IMR-90 (cell line): ENCODE measurements around the gene CTIF. TPM values are rescaled to one million over a fixed set of nuclear protein-coding genes. Genes with fewer than 3 reads are reported as not detected.

Source experiments
- ATAC-seq: fragments of 200-7000 bp; cut with Tn5 transposase; 2 replicates; pipeline ENCODE4 v1.9.1; 2020; ENCODE audit warnings: low read depth, mild to moderate bottlenecking, moderate library complexity
- BruUV-seq: library from RNA; stranded (reverse); fragments of 400-500 nt; replicated peaks from 2 replicates; lab custom pipeline; 2021; lab: Mats Ljungman, UMichigan
- CTCF ChIA-PET: fragments of 300-600 bp; formaldehyde crosslinking; extraction: SDS; loops from one replicate; lab custom pipeline; 2021; ENCODE audit warnings: antibody characterized with exemption; lab: Yijun Ruan, JAX
- POLR2A ChIA-PET: fragments of 300-600 bp; sonication (Branson Sonifier 250); formaldehyde crosslinking; loops from one replicate; lab custom pipeline; 2022; ENCODE audit warnings: antibody characterized with exemption; ENCODE audit not compliant: unreplicated experiment; lab: Charles Lee
- DNase-seq: peaks from one replicate; pipeline ENCODE4 v3.0.0; 2013
- H2AFZ ChIP-seq: replicated peaks from 2 replicates; pipeline ENCODE3; 2013; ENCODE audit warnings: low read length, mild to moderate bottlenecking; ENCODE audit not compliant: poor library complexity
- H2AK5ac ChIP-seq: 2 replicates; pipeline ENCODE4 v1.6.1; 2013; ENCODE audit warnings: low read depth, low read length, inconsistent platforms
- H2AK9ac ChIP-seq: replicated peaks from 2 replicates; pipeline ENCODE3; 2013; ENCODE audit warnings: mild to moderate bottlenecking, low read depth, low read length, moderate library complexity; ENCODE audit not compliant: poor library complexity
- H2BK120ac ChIP-seq: 2 replicates; pipeline ENCODE4 v1.6.1; 2013; ENCODE audit warnings: low read depth, low read length, inconsistent platforms
- H2BK15ac ChIP-seq: 3 replicates; pipeline ENCODE4 v1.6.1; 2013; ENCODE audit warnings: low read depth, low read length, inconsistent platforms
- H2BK20ac ChIP-seq: 2 replicates; pipeline ENCODE4 v1.6.1; 2013; ENCODE audit warnings: low read depth, mild to moderate bottlenecking, inconsistent platforms, low read length, moderate library complexity
- H2BK5ac ChIP-seq: 2 replicates; pipeline ENCODE4 v1.6.1; 2013; ENCODE audit warnings: mild to moderate bottlenecking, low read depth, low read length, inconsistent platforms; ENCODE audit not compliant: poor library complexity, severe bottlenecking
- H3K14ac ChIP-seq: replicated peaks from 2 replicates; pipeline ENCODE4 v1.6.1; 2013; ENCODE audit warnings: low read depth, low read length, inconsistent platforms
- H3K18ac ChIP-seq: 2 replicates; pipeline ENCODE4 v1.6.1; 2013; ENCODE audit warnings: low read depth, low read length, control low read depth
- H3K23ac ChIP-seq: 2 replicates; pipeline ENCODE4 v1.6.1; 2013; ENCODE audit warnings: low read depth, low read length, inconsistent platforms
- H3K27ac ChIP-seq: 2 replicates; pipeline ENCODE4 v1.5.1; 2013; ENCODE audit warnings: mild to moderate bottlenecking, control low read depth, low read length; ENCODE audit not compliant: insufficient read depth
- H3K27me3 ChIP-seq: 2 replicates; pipeline ENCODE4 v1.6.1; 2013; ENCODE audit warnings: low read length; ENCODE audit not compliant: control insufficient read depth, insufficient read depth
- H3K36me3 ChIP-seq: 2 replicates; pipeline ENCODE4 v1.6.1; 2013; ENCODE audit warnings: low read length, mixed read lengths; ENCODE audit not compliant: control insufficient read depth, insufficient read depth
- H3K4ac ChIP-seq: 2 replicates; pipeline ENCODE4 v1.6.1; 2013; ENCODE audit warnings: low read depth, low read length, inconsistent platforms
- H3K4me1 ChIP-seq: 2 replicates; pipeline ENCODE4 v1.6.1; 2013; ENCODE audit warnings: low read length, mixed read lengths; ENCODE audit not compliant: control insufficient read depth, insufficient read depth
- H3K4me2 ChIP-seq: 2 replicates; pipeline ENCODE4 v1.6.1; 2013; ENCODE audit warnings: low read depth, mild to moderate bottlenecking, control low read depth, low read length, moderate library complexity
- H3K4me3 ChIP-seq: 2 replicates; pipeline ENCODE4 v1.5.1; 2013; ENCODE audit warnings: low read depth, mild to moderate bottlenecking, control low read depth, low read length, moderate library complexity; ENCODE audit not compliant: insufficient read depth
- H3K56ac ChIP-seq: 2 replicates; pipeline ENCODE4 v1.6.1; 2013; ENCODE audit warnings: low read length, inconsistent platforms; ENCODE audit not compliant: insufficient read depth; ENCODE audit errors: extremely low read depth
- H3K79me1 ChIP-seq, 2 experiments: 2 replicates each; pipeline ENCODE4 v1.6.1; 2013; ENCODE audit warnings: low read length in 2 of 2, inconsistent platforms in 1 of 2, low read depth in 1 of 2
- H3K9ac ChIP-seq: 2 replicates; pipeline ENCODE4 v1.6.1; 2013; ENCODE audit warnings: low read depth, low read length, control low read depth
- H3K9me1 ChIP-seq: 2 replicates; pipeline ENCODE4 v1.6.1; 2013; ENCODE audit warnings: low read length, inconsistent platforms; ENCODE audit not compliant: insufficient read depth
- H3K9me3 ChIP-seq: 2 replicates; pipeline ENCODE4 v1.6.1; 2013; ENCODE audit warnings: low read length; ENCODE audit not compliant: control insufficient read depth, insufficient read depth
- H4K20me1 ChIP-seq: 2 replicates; pipeline ENCODE4 v1.6.1; 2013; ENCODE audit warnings: low read length, inconsistent platforms; ENCODE audit not compliant: insufficient read depth
- H4K5ac ChIP-seq: 2 replicates; pipeline ENCODE4 v1.6.1; 2013; ENCODE audit warnings: mild to moderate bottlenecking, low read depth, low read length, control low read depth
- H4K8ac ChIP-seq, 2 experiments: 2 replicates each; pipeline ENCODE4 v1.6.1; 2013; ENCODE audit warnings: low read depth in 2 of 2, low read length in 2 of 2, control low read depth in 1 of 2, inconsistent platforms in 1 of 2
- H4K91ac ChIP-seq: 2 replicates; pipeline ENCODE4 v1.6.1; 2013; ENCODE audit warnings: low read depth, low read length, inconsistent platforms; ENCODE audit not compliant: insufficient read depth
- BHLHE40 ChIP-seq: fragments of 150-350 bp; IDR thresholded peaks from 2 replicates; pipeline ENCODE4 v1.6.1; 2016; ENCODE audit warnings: mild to moderate bottlenecking, low read depth, low read length
- CEBPB ChIP-seq: IDR thresholded peaks from 2 replicates; pipeline ENCODE4 v1.6.1; 2012; ENCODE audit warnings: low read depth, low read length, improper control_type of control experiment
- CHD1 ChIP-seq: IDR thresholded peaks from 2 replicates; pipeline ENCODE4 v1.6.1; 2012; ENCODE audit warnings: low read depth, low read length, improper control_type of control experiment
- FOS ChIP-seq: fragments of 150-350 bp; IDR thresholded peaks from 2 replicates; pipeline ENCODE4 v1.6.1; 2016; ENCODE audit warnings: low read depth, low read length
- NFE2L2 ChIP-seq: fragments of 150-350 bp; IDR thresholded peaks from 2 replicates; pipeline ENCODE4 v1.6.1; 2016; ENCODE audit warnings: low read depth, mild to moderate bottlenecking, low read length
- WGBS, 2 experiments: methylation state at CpG; one replicate each; pipeline versions ENCODE4 v1.1.5 to v1.1.7; 2013; ENCODE audit warnings: missing lambda C conversion rate in 2 of 2; ENCODE audit not compliant: insufficient read length in 1 of 2; ENCODE audit errors: extremely low coverage in 2 of 2; 5-methylcytosine and 5-hydroxymethylcytosine counted together
- dilution Hi-C: fragments of 300-500 bp; cut with HindIII; formaldehyde crosslinking; loops from one replicate; pipeline ENCODE4 v1.14.3; 2018; ENCODE audit warnings: low sequenced_read_pairs; ENCODE audit not compliant: unreplicated experiment
- in situ Hi-C: fragments of 300-500 bp; cut with MboI; formaldehyde crosslinking; loops from 3 replicates; pipeline ENCODE4 v1.14.3; 2019; ENCODE audit warnings: low sequenced_read_pairs, inconsistent platforms, mixed read lengths
- intact Hi-C: fragments of 100-400 bp; cut with micrococcal nuclease; formaldehyde crosslinking; loops from 2 replicates; pipeline ENCODE4 v1.10.0; 2022
- polyA plus RNA-seq, 3 experiments: library from polyadenylated mRNA; depleted of rRNA; stranded (reverse); fragments of >200 nt; gene quantifications; 2 replicates each; pipeline ENCODE4 v1.2.3, GENCODE V29; 2012; ENCODE audit warnings: low replicate concordance in 1 of 3
- total RNA-seq: library from RNA; depleted of rRNA; stranded (reverse); fragments of >200 nt; gene quantifications from 2 replicates; pipeline ENCODE4 v1.2.3, GENCODE V29; 2012
- TF ChIP-seq, protein P1 (sequence below): fragments of 150-350 bp; IDR thresholded peaks from 2 replicates; pipeline ENCODE4 v1.6.1; 2016; ENCODE audit warnings: low read depth, mild to moderate bottlenecking, low read length, moderate library complexity, borderline replicate concordance

CTIF gene
- total and polyA plus RNA-seq, 2 of the 4 experiments (the other 2 are of a cell fraction): 25.1 to 57.0 TPM

GRCh38 chr18:48754993-48755473, 216.2 kb downstream of the CTIF start:
- intact Hi-C loops: no loop called here
- ChIA-PET POLR2A (no interaction called here), CTCF (no interaction called here)
- peaks cover 39 to 80% of the 10 kb centered on the region in 2 experiments for H3K79me1 ChIP-seq
- H3K9ac ChIP-seq: no peak overlapping the region
- H3K9me3 ChIP-seq: no peaks in the 10 kb centered on the region
- H2AFZ ChIP-seq: no peak overlapping the region
- H3K4ac ChIP-seq: no peak overlapping the region
- no peak overlapping the region for H2AK9ac ChIP-seq
- H3K14ac ChIP-seq: no peak overlapping the region
- H2BK120ac ChIP-seq: no peak overlapping the region
- H4K91ac ChIP-seq: no peak overlapping the region
- no peak overlapping the region for H2BK15ac ChIP-seq
- peaks cover 5% of the 10 kb centered on the region for H3K4me1 ChIP-seq
- in situ Hi-C loops: no loop called here
- H3K36me3 ChIP-seq: peaks cover 30% of the 10 kb centered on the region
- DNase-seq (no peak), ATAC-seq (no peak)
- no peak overlapping the region for H3K23ac ChIP-seq
- BruUV-seq: no TSS peak
- peaks cover 37% of the 10 kb centered on the region for H3K9me1 ChIP-seq
- H3K27me3 ChIP-seq: no peaks in the 10 kb centered on the region
- H4K8ac ChIP-seq: no peak overlapping the region
- H3K4me3 ChIP-seq: no peak overlapping the region
- H3K18ac ChIP-seq: no peak overlapping the region
- no peak overlapping the region for H3K56ac ChIP-seq
- H2BK5ac ChIP-seq: no peak overlapping the region
- H3K4me2 ChIP-seq: no peak overlapping the region
- dilution Hi-C loops: no loop called here
- no peak overlapping the region for H3K27ac ChIP-seq
- TF ChIP-seq, protein P1, sequence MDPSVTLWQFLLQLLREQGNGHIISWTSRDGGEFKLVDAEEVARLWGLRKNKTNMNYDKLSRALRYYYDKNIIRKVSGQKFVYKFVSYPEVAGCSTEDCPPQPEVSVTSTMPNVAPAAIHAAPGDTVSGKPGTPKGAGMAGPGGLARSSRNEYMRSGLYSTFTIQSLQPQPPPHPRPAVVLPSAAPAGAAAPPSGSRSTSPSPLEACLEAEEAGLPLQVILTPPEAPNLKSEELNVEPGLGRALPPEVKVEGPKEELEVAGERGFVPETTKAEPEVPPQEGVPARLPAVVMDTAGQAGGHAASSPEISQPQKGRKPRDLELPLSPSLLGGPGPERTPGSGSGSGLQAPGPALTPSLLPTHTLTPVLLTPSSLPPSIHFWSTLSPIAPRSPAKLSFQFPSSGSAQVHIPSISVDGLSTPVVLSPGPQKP: no peak
- TF ChIP-seq CHD1: no peak
- TF ChIP-seq CEBPB: no peak
- TF ChIP-seq NFE2L2: no peak
- no peak for TF ChIP-seq BHLHE40
- TF ChIP-seq FOS: no peak
- no CpG with 5 or more reads among the region's 6 CpGs for WGBS, 2 experiments
- H2AK5ac ChIP-seq: no peak overlapping the region
- H2BK20ac ChIP-seq: no peak overlapping the region
- H4K5ac ChIP-seq: no peak overlapping the region
- peaks cover 33% of the 10 kb centered on the region for H4K20me1 ChIP-seq
